SK-N-SH (cell line): Measurements from ENCODE around the gene ZNF398. TPM values are rescaled to one million over a fixed set of nuclear protein-coding genes. Genes with fewer than 3 reads are reported as not detected.

Source experiments
- CTCF ChIA-PET: fragments of 300-600, 350-600 bp; formaldehyde crosslinking; extraction: SDS; loops from one replicate; lab custom pipeline; 2021; lab: Yijun Ruan, JAX
- POLR2A ChIA-PET: fragments of 350-600 bp; sonication (Branson Sonifier 250); formaldehyde crosslinking; extraction: SDS; loops from one replicate; lab custom pipeline; 2020; ENCODE audit warnings: antibody characterized with exemption, inconsistent platforms; lab: Yijun Ruan, JAX
- DNase-seq: peaks from one replicate; pipeline ENCODE4 v3.0.0; 2012
- H2AFZ ChIP-seq: fragments of 200-600 bp; sonication (generic); 2 replicates; pipeline ENCODE4 v1.8.1; 2016; ENCODE audit warnings: antibody characterized with exemption, mild to moderate bottlenecking, low read depth
- H3F3A ChIP-seq: fragments of 200-600 bp; sonication (generic); replicated peaks from 2 replicates; pipeline ENCODE3; 2016; ENCODE audit warnings: antibody characterized with exemption, mild to moderate bottlenecking; ENCODE audit not compliant: insufficient read depth
- H3K27ac ChIP-seq, 2 experiments: fragments of 200-500 bp in 1 of 2; fragments of 200-600 bp in 1 of 2; sonication (Bioruptor generic) in 1 of 2; sonication (generic), shearing (Covaris generic) in 1 of 2; 2 replicates each; pipeline versions ENCODE4 v1.5.1 to v1.6.1; 2014 to 2016; ENCODE audit warnings: low read depth in 2 of 2, inconsistent platforms in 1 of 2, low read length in 1 of 2, mild to moderate bottlenecking in 1 of 2, mixed read lengths in 1 of 2
- H3K27me3 ChIP-seq: fragments of 200-600 bp; sonication (generic), shearing (Covaris generic); 2 replicates; pipeline ENCODE4 v1.6.1; 2016; ENCODE audit warnings: mixed run types; ENCODE audit not compliant: insufficient read depth
- H3K36me3 ChIP-seq, 2 experiments: fragments of 200-500 bp in 1 of 2; fragments of 200-600 bp in 1 of 2; sonication (Bioruptor generic) in 1 of 2; sonication (generic) in 1 of 2; replicated peaks in 1 of 2; 2 replicates each; pipeline versions ENCODE3 to v1.5.1; 2014 to 2016; ENCODE audit warnings: low read length in 1 of 2, mild to moderate bottlenecking in 1 of 2; ENCODE audit not compliant: insufficient read depth in 2 of 2, control insufficient read depth in 1 of 2
- H3K4me1 ChIP-seq, 2 experiments: fragments of 200-500 bp in 1 of 2; fragments of 200-600 bp in 1 of 2; sonication (Bioruptor generic) in 1 of 2; sonication (generic), shearing (Covaris generic) in 1 of 2; 2 replicates each; pipeline versions ENCODE4 v1.5.1 to v1.6.1; 2014 to 2016; ENCODE audit warnings: low read depth in 1 of 2, low read length in 1 of 2, mixed run types in 1 of 2; ENCODE audit not compliant: insufficient read depth in 2 of 2, control insufficient read depth in 1 of 2
- H3K4me2 ChIP-seq: fragments of 200-600 bp; sonication (generic), shearing (Covaris generic); 2 replicates; pipeline ENCODE4 v1.6.1; 2017; ENCODE audit warnings: mixed run types
- H3K4me3 ChIP-seq, 2 experiments: fragments of 200-500 bp in 1 of 2; fragments of 200-600 bp in 1 of 2; sonication (Bioruptor generic) in 1 of 2; sonication (generic), shearing (Covaris generic) in 1 of 2; 2 replicates each; pipeline versions ENCODE4 v1.5.1 to v1.8.1; 2014 to 2016; ENCODE audit warnings: low read depth in 2 of 2, inconsistent platforms in 1 of 2, low read length in 1 of 2, mild to moderate bottlenecking in 1 of 2, mixed read lengths in 1 of 2, moderate library complexity in 1 of 2
- H3K79me2 ChIP-seq: fragments of 200-600 bp; sonication (generic); 2 replicates; pipeline ENCODE4 v1.8.1; 2017; ENCODE audit warnings: mild to moderate bottlenecking; ENCODE audit not compliant: insufficient read depth
- H3K9ac ChIP-seq: fragments of 200-600 bp; sonication (generic); 2 replicates; pipeline ENCODE4 v1.6.1; 2017; ENCODE audit warnings: mixed run types
- H3K9me2 ChIP-seq: fragments of 200-600 bp; sonication (generic); 2 replicates; pipeline ENCODE4 v1.6.1; 2017; ENCODE audit warnings: mixed run types
- H3K9me3 ChIP-seq: fragments of 200-600 bp; sonication (generic); 2 replicates; pipeline ENCODE4 v1.6.1; 2017; ENCODE audit warnings: mixed run types, mild to moderate bottlenecking, moderate library complexity
- H4K20me1 ChIP-seq: fragments of 200-600 bp; sonication (generic); 2 replicates; pipeline ENCODE4 v1.6.1; 2017; ENCODE audit warnings: mild to moderate bottlenecking, mixed run types; ENCODE audit not compliant: insufficient read depth
- CHD2 ChIP-seq: fragments of 150-350 bp; IDR thresholded peaks from 2 replicates; pipeline ENCODE4 v1.6.1; 2018; ENCODE audit warnings: low read length; ENCODE audit not compliant: partially characterized antibody
- ELF1 ChIP-seq: IDR thresholded peaks from 2 replicates; pipeline ENCODE4 v1.4.0; 2012
- EP300 ChIP-seq, 2 experiments: IDR thresholded peaks; 2 replicates each; pipeline versions ENCODE4 v1.4.0 to v1.6.1; 2012; ENCODE audit warnings: borderline replicate concordance in 1 of 2, low read depth in 1 of 2, low read length in 1 of 2
- EZH2phosphoT487 ChIP-seq: fragments of 200-600 bp; sonication (generic); IDR thresholded peaks from 2 replicates; pipeline ENCODE4 v1.6.1; 2017; ENCODE audit warnings: low read depth, mixed run types, mild to moderate bottlenecking, antibody characterized with exemption, moderate library complexity, borderline replicate concordance
- FOSL2 ChIP-seq: IDR thresholded peaks from 2 replicates; pipeline ENCODE4 v1.4.0; 2012; ENCODE audit warnings: low read depth, mild to moderate bottlenecking, moderate library complexity, borderline replicate concordance
- GABPA ChIP-seq: IDR thresholded peaks from 2 replicates; pipeline ENCODE4 v1.4.0; 2012; ENCODE audit warnings: low read depth, mild to moderate bottlenecking
- GATA2 ChIP-seq: sonication (generic); formaldehyde crosslinking; IDR thresholded peaks from 2 replicates; pipeline ENCODE4 v1.5.0; 2020; ENCODE audit warnings: mild to moderate bottlenecking, missing genetic modification reagents
- IRF3 ChIP-seq: fragments of 150-350 bp; IDR thresholded peaks from 2 replicates; pipeline ENCODE4 v1.6.1; 2016; ENCODE audit warnings: mild to moderate bottlenecking, low read depth, low read length
- JUND ChIP-seq: IDR thresholded peaks from 2 replicates; pipeline ENCODE4 v1.4.0; 2012
- NRF1 ChIP-seq: IDR thresholded peaks from 2 replicates; pipeline ENCODE4 v1.6.1; 2012; ENCODE audit warnings: low read depth, mild to moderate bottlenecking, low read length
- RAD21 ChIP-seq: IDR thresholded peaks from 2 replicates; pipeline ENCODE4 v1.6.1; 2012; ENCODE audit warnings: mild to moderate bottlenecking, low read length
- RCOR1 ChIP-seq: fragments of 150-350 bp; IDR thresholded peaks from 2 replicates; pipeline ENCODE4 v1.6.1; 2017; ENCODE audit warnings: antibody characterized with exemption, low read length
- RFX5 ChIP-seq: IDR thresholded peaks from 2 replicates; pipeline ENCODE4 v1.6.1; 2012; ENCODE audit warnings: mild to moderate bottlenecking, improper control_type of control experiment, low read length
- SMC3 ChIP-seq: IDR thresholded peaks from 2 replicates; pipeline ENCODE4 v1.6.1; 2012; ENCODE audit warnings: low read depth, low read length, improper control_type of control experiment
- USF1 ChIP-seq: IDR thresholded peaks from 2 replicates; pipeline ENCODE4 v1.4.0; 2012; ENCODE audit warnings: low read depth, borderline replicate concordance
- ZBTB33 ChIP-seq: IDR thresholded peaks from 2 replicates; pipeline ENCODE4 v1.4.0; 2012; ENCODE audit warnings: low read depth, borderline replicate concordance
- WGBS: methylation state at CpG from one replicate; pipeline ENCODE4 v1.1.6; 2017; ENCODE audit warnings: low lambda C conversion rate; 5-methylcytosine and 5-hydroxymethylcytosine counted together
- polyA plus RNA-seq, 3 experiments: library from polyadenylated mRNA; depleted of rRNA; stranded (reverse); fragments of >200 nt; gene quantifications; 2 replicates each; pipeline ENCODE4 v1.2.3, GENCODE V29; 2012

Gene ZNF398
- polyA plus RNA-seq, 1 of the 3 experiments (the other 2 are of a cell fraction) = 4.5 TPM

GRCh38 chr7:149136118-149136517, 11.1 kb upstream of the ZNF398 start:
- Histone ChIP-seq H3K4me1 (no peaks in the 10 kb centered on the region), H3K36me3 (peaks cover 11 to 31% of the 10 kb centered on the region in 2 experiments), H3K27me3 (no peaks in the 10 kb centered on the region), H4K20me1 (no peaks in the 10 kb centered on the region), H3F3A (peaks cover 3% of the 10 kb centered on the region), H2AFZ (no peak overlapping the region), H3K9ac (no peak overlapping the region), H3K9me3 (0 out of 2 replicates have a peak, but pooled peaks cover 2% of the 10 kb centered on the region), H3K4me2 (no peak overlapping the region), H3K9me2 (no peaks in the 10 kb centered on the region), H3K27ac (no peak overlapping the region), H3K4me3 (no peak overlapping the region), H3K79me2 (peaks cover 3% of the 10 kb centered on the region; the same call in 1 of the 2 replicates)
- CTCF ChIA-PET = interaction anchor here (0.7 to 5.1 kb wide), 6 partner anchors 10 to 71 kb away, joined by 3 to 46 read pairs (median 8); partner anchors contain the start of genes ZNF282, ZNF398 and ZNF425
- 98% methylated on average over 9 of the region's 9 CpGs for WGBS
- DNase-seq = no peak
- TF ChIP-seq NRF1 (no peak), RFX5 (no peak), EZH2phosphoT487 (no peak)
- POLR2A ChIA-PET = interaction anchor here (1.1 kb wide), 1 partner anchor 10 kb away, joined by 5 read pairs; the partner anchor contains the start of gene ZNF425

GRCh38 chr7:149140831-149141230, 6.4 kb upstream of the ZNF398 start:
- TF ChIP-seq ZBTB33 = no peak
- TF ChIP-seq RCOR1 = no peak
- no peak for TF ChIP-seq GABPA
- no peak; the same call in 1 of the 2 replicates for TF ChIP-seq FOSL2
- TF ChIP-seq GATA2 (CRISPR knock-in tag) = no peak
- no peak for TF ChIP-seq USF1
- no peak for TF ChIP-seq JUND
- TF ChIP-seq RFX5 = no peak
- TF ChIP-seq EP300 (IDR thresholded peaks at IDR 0.05; ENCODE audit: borderline replicate concordance in 1 of 2, low read depth in 1 of 2, low read length in 1 of 2) = no peak
- no peak for TF ChIP-seq NRF1
- TF ChIP-seq IRF3 = no peak
- no peak for TF ChIP-seq SMC3
- TF ChIP-seq RAD21 = no peak
- no peak for TF ChIP-seq ELF1
- TF ChIP-seq CHD2 = no peak
- POLR2A ChIA-PET = no interaction called here
- Histone ChIP-seq H3K27me3 (no peaks in the 10 kb centered on the region), H3K4me3 (no peak overlapping the region), H3K9ac (no peak overlapping the region), H3K27ac (no peak overlapping the region), H3K79me2 (no peaks in the 10 kb centered on the region; the same call in 1 of the 2 replicates), H3K4me2 (no peak overlapping the region), H3K9me3 (no peaks in the 10 kb centered on the region), H3K9me2 (no peaks in the 10 kb centered on the region), H3K4me1 (no peaks in the 10 kb centered on the region; a peak in 1 of 4 replicates), H3F3A (peaks cover 17% of the 10 kb centered on the region), H2AFZ (no peak overlapping the region), H3K36me3 (peaks cover 0 to 3% of the 10 kb centered on the region in 2 experiments), H4K20me1 (no peaks in the 10 kb centered on the region)
- CTCF ChIA-PET = interaction anchor here (0.6 kb wide), 1 partner anchor 354 kb away, joined by 3 read pairs; no protein-coding TSS in a partner anchor
- 88% methylated on average over 3 of the region's 3 CpGs for WGBS
- DNase-seq = no peak
